Endothelial cell of umbilical vein (primary cell): ENCODE data around the gene SLC27A2. TPM values are rescaled to one million over a fixed set of nuclear protein-coding genes. Genes with fewer than 3 reads are reported as not detected.

ENCODE experiments used
- BruUV-seq: library from RNA; stranded (reverse); fragments of 400-500 nt; replicated peaks from 2 replicates; lab custom pipeline; 2021; lab: Mats Ljungman, UMichigan
- CTCF ChIA-PET: fragments of 300-600, 350-600 bp; sonication (Branson Sonifier 250); formaldehyde crosslinking; loops from one replicate; lab custom pipeline; 2021; ENCODE audit warnings: antibody characterized with exemption, inconsistent platforms; lab: Charles Lee
- POLR2A ChIA-PET: fragments of 300-600, 350-600 bp; sonication (Branson Sonifier 250); formaldehyde crosslinking; loops from one replicate; lab custom pipeline; 2021; ENCODE audit warnings: antibody characterized with exemption, inconsistent platforms; lab: Charles Lee
- DNase-seq: peaks from one replicate; pipeline ENCODE4 v3.0.0-alpha.2; 2011; ENCODE audit warnings: low read depth, low spot score
- FAIRE-seq: peaks from 2 replicates; lab custom pipeline; 2011; peaks lifted over from hg19 to GRCh38; lab: Jason Lieb, UNC
- H2AFZ ChIP-seq: 2 replicates; pipeline ENCODE4 v1.6.0; 2012; ENCODE audit warnings: low read depth, low read length, control low read depth, inconsistent platforms
- H3K27ac ChIP-seq: 2 replicates; pipeline ENCODE4 v1.5.1; 2011; ENCODE audit warnings: low read depth, mild to moderate bottlenecking, control low read depth, low read length, moderate library complexity; ENCODE audit not compliant: insufficient read depth
- H3K27me3 ChIP-seq, 2 experiments: 2 replicates each; pipeline versions ENCODE4 v1.6.0 to v1.6.1; 2011; ENCODE audit warnings: low read length in 2 of 2, mixed read lengths in 1 of 2; ENCODE audit not compliant: control insufficient read depth in 2 of 2, insufficient read depth in 2 of 2
- H3K36me3 ChIP-seq, 2 experiments: 2 replicates in 1 of 2; 3 replicates in 1 of 2; pipeline ENCODE4 v1.5.1; 2011; ENCODE audit warnings: low read length in 2 of 2, mild to moderate bottlenecking in 1 of 2, moderate library complexity in 1 of 2; ENCODE audit not compliant: control insufficient read depth in 2 of 2, insufficient read depth in 2 of 2; ENCODE audit errors: extremely low read depth in 1 of 2
- H3K4me1 ChIP-seq: 3 replicates; pipeline ENCODE4 v1.5.1; 2011; ENCODE audit warnings: mild to moderate bottlenecking, low read length; ENCODE audit not compliant: control insufficient read depth, insufficient read depth; ENCODE audit errors: extremely low read depth
- H3K4me2 ChIP-seq: 2 replicates; pipeline ENCODE4 v1.6.1; 2011; ENCODE audit warnings: low read length, control low read depth, mixed read lengths; ENCODE audit not compliant: insufficient read depth
- H3K4me3 ChIP-seq, 3 experiments: fragments of 200-600 bp in 1 of 3; sonication (generic), shearing (Covaris generic) in 1 of 3; replicated peaks in 1 of 3; 2 replicates each; pipeline ENCODE4 v1.5.1; 2011 to 2016; ENCODE audit warnings: control low read depth in 3 of 3, low read length in 3 of 3, mild to moderate bottlenecking in 2 of 3, inconsistent platforms in 1 of 3, low read depth in 1 of 3, moderate library complexity in 1 of 3; ENCODE audit not compliant: insufficient read depth in 1 of 3
- H3K79me2 ChIP-seq: 2 replicates; pipeline ENCODE4 v1.6.0; 2012; ENCODE audit warnings: low read length, inconsistent platforms; ENCODE audit not compliant: control insufficient read depth, insufficient read depth
- H3K9ac ChIP-seq: replicated peaks from 2 replicates; pipeline ENCODE3; 2011; ENCODE audit warnings: low read length, control low read depth; ENCODE audit not compliant: insufficient read depth; ENCODE audit errors: extremely low read depth
- H3K9me1 ChIP-seq: replicated peaks from 3 replicates; pipeline ENCODE4 v1.6.0; 2011; ENCODE audit warnings: mild to moderate bottlenecking, low read length; ENCODE audit not compliant: control insufficient read depth, insufficient read depth; ENCODE audit errors: extremely low read depth
- H3K9me3 ChIP-seq: replicated peaks from 2 replicates; pipeline ENCODE4 v1.5.1; 2012; ENCODE audit warnings: low read length, inconsistent platforms; ENCODE audit not compliant: control insufficient read depth, insufficient read depth
- H4K20me1 ChIP-seq: replicated peaks from 2 replicates; pipeline ENCODE3; 2011; ENCODE audit warnings: mild to moderate bottlenecking, low read length; ENCODE audit not compliant: control insufficient read depth, insufficient read depth; ENCODE audit errors: extremely low read depth
- EZH2 ChIP-seq: IDR thresholded peaks from 2 replicates; pipeline ENCODE4 v1.6.1; 2012; ENCODE audit warnings: borderline replicate concordance, low read depth, mild to moderate bottlenecking, moderate library complexity, low read length, inconsistent platforms; ENCODE audit not compliant: severe bottlenecking
- FOS ChIP-seq: IDR thresholded peaks from 2 replicates; pipeline ENCODE4 v1.6.1; 2011; ENCODE audit warnings: mild to moderate bottlenecking, low read length, moderate library complexity, borderline replicate concordance; ENCODE audit not compliant: insufficient read depth
- GATA2 ChIP-seq: IDR thresholded peaks from 2 replicates; pipeline ENCODE4 v1.7.0; 2011; ENCODE audit warnings: low read depth, mild to moderate bottlenecking, moderate library complexity, mixed read lengths, low read length; ENCODE audit not compliant: insufficient read length, insufficient read depth
- JUN ChIP-seq: IDR thresholded peaks from 2 replicates; pipeline ENCODE4 v1.6.1; 2011; ENCODE audit warnings: borderline replicate concordance, low read depth; ENCODE audit not compliant: insufficient read length, insufficient read depth
- MAX ChIP-seq: IDR thresholded peaks from 2 replicates; pipeline ENCODE4 v1.6.1; 2011; ENCODE audit not compliant: insufficient read depth, insufficient read length
- MYC ChIP-seq: IDR thresholded peaks from one replicate; pipeline ENCODE4 v1.6.1; 2011; ENCODE audit warnings: mild to moderate bottlenecking, low read depth, low read length
- POLR2A ChIP-seq: IDR thresholded peaks from 2 replicates; pipeline ENCODE4 v1.6.1; 2012; ENCODE audit warnings: low read depth, mild to moderate bottlenecking, control low read depth, low read length
- POLR2AphosphoS5 ChIP-seq: IDR thresholded peaks from 2 replicates; pipeline ENCODE4 v1.6.1; 2012; ENCODE audit warnings: low read depth, mild to moderate bottlenecking, control low read depth, low read length, moderate library complexity; ENCODE audit not compliant: insufficient read depth
- dilution Hi-C: fragments of 300-500 bp; cut with MboI; formaldehyde crosslinking; loops from one replicate; pipeline ENCODE4 v1.15.0; 2019; ENCODE audit warnings: low sequenced_read_pairs; ENCODE audit not compliant: extremely low pct_ligation_motif_present
- intact Hi-C: fragments of 100-400 bp; cut with micrococcal nuclease; formaldehyde crosslinking; loops from one replicate; pipeline ENCODE4 v1.10.0; 2022
- polyA plus RNA-seq, 4 experiments: library from polyadenylated mRNA; depleted of rRNA in 3 of 4; stranded (reverse) in 3 of 4; unstranded in 1 of 4; fragments of >200 nt; gene quantifications; 2 replicates each; pipeline versions ENCODE4 v1.2.1 to v1.2.3, GENCODE V29; 2011 to 2012; ENCODE audit warnings: missing spikeins in 1 of 4
- total RNA-seq: library from RNA; stranded (reverse); gene quantifications from 2 replicates; pipeline ENCODE4 v1.2.3, GENCODE V29; 2021
- TF ChIP-seq, protein P1 (sequence below), 2 donors: IDR thresholded peaks; 1 replicate in 1 of 2; 2 replicates in 1 of 2; pipeline ENCODE4 v1.5.1; 2011; ENCODE audit warnings: low read length in 2 of 2, mild to moderate bottlenecking in 2 of 2, moderate library complexity in 2 of 2, control low read depth in 1 of 2, inconsistent platforms in 1 of 2, low read depth in 1 of 2; ENCODE audit not compliant: insufficient read depth in 1 of 2; ENCODE audit errors: extremely low read depth in 1 of 2

Gene SLC27A2
- total and polyA plus RNA-seq, 2 donors (not counting 3 experiments of a cell fraction or from before 2014, with no cell fraction given), result not detected

GRCh38 chr15:50231761-50232160 lies 49.8 kb downstream of the SLC27A2 start:
- dilution Hi-C loops (no loop called here), intact Hi-C loops (no loop called here)
- ChIA-PET POLR2A (no interaction called here), CTCF (no interaction called here)
- Histone ChIP-seq H3K4me3 (no peak overlapping the region), H3K4me1 (no peaks in the 10 kb centered on the region), H3K79me2 (no peaks in the 10 kb centered on the region), H3K36me3 (no peaks in the 10 kb centered on the region), H3K9ac (no peak overlapping the region), H2AFZ (no peak overlapping the region), H3K4me2 (no peak overlapping the region), H4K20me1 (no peaks in the 10 kb centered on the region), H3K27me3 (no peaks in the 10 kb centered on the region), H3K27ac (no peak overlapping the region), H3K9me3 (no peaks in the 10 kb centered on the region), H3K9me1 (no peaks in the 10 kb centered on the region)
- no TSS peak for BruUV-seq
- TF ChIP-seq, protein P1, sequence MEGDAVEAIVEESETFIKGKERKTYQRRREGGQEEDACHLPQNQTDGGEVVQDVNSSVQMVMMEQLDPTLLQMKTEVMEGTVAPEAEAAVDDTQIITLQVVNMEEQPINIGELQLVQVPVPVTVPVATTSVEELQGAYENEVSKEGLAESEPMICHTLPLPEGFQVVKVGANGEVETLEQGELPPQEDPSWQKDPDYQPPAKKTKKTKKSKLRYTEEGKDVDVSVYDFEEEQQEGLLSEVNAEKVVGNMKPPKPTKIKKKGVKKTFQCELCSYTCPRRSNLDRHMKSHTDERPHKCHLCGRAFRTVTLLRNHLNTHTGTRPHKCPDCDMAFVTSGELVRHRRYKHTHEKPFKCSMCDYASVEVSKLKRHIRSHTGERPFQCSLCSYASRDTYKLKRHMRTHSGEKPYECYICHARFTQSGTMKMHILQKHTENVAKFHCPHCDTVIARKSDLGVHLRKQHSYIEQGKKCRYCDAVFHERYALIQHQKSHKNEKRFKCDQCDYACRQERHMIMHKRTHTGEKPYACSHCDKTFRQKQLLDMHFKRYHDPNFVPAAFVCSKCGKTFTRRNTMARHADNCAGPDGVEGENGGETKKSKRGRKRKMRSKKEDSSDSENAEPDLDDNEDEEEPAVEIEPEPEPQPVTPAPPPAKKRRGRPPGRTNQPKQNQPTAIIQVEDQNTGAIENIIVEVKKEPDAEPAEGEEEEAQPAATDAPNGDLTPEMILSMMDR (IDR thresholded peaks at IDR 0.05; ENCODE audit: extremely low read depth in 1 of 2, insufficient read depth in 1 of 2, low read depth in 1 of 2, low read length in 2 of 2), result no peak
- TF ChIP-seq POLR2AphosphoS5, result no peak
- TF ChIP-seq JUN, result no peak
- no peak for TF ChIP-seq GATA2
- TF ChIP-seq EZH2, result no peak
- no peak for TF ChIP-seq MYC
- TF ChIP-seq MAX, result no peak
- TF ChIP-seq FOS, result no peak
- TF ChIP-seq POLR2A, result no peak
- FAIRE-seq, result no peak
- DNase-seq, result no peak
